ENCODE data around the gene TMEM179.

DNA sequence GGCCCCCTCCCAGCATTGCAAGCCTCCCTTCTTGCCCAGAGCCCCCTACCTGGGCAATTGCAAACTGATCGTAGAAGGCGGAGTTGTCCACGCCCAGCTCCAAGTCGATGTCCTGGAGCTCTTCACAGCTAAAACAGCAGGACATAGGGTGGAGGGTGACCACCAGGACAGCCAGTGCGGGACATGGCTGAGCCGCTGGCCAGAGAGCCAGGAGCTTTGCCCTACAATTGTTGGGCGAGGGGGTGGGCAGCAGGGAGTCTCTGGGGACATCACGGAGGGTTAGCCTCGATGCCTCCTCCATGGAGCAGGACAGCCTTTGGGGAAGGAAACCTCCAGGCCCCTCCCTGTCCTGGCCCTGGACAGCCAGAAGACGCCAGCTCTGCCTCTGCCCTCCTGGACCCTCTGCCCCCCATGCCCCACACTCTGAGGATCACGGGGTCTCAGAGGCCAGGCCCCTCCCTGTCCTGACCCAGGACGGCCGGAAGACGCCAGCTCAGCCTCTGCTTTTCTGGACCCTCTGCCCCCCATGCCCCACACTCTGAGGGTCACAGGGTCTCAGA, 9.4 kb downstream of the TMEM179 start:
- TF ChIP-seq, protein P1, sequence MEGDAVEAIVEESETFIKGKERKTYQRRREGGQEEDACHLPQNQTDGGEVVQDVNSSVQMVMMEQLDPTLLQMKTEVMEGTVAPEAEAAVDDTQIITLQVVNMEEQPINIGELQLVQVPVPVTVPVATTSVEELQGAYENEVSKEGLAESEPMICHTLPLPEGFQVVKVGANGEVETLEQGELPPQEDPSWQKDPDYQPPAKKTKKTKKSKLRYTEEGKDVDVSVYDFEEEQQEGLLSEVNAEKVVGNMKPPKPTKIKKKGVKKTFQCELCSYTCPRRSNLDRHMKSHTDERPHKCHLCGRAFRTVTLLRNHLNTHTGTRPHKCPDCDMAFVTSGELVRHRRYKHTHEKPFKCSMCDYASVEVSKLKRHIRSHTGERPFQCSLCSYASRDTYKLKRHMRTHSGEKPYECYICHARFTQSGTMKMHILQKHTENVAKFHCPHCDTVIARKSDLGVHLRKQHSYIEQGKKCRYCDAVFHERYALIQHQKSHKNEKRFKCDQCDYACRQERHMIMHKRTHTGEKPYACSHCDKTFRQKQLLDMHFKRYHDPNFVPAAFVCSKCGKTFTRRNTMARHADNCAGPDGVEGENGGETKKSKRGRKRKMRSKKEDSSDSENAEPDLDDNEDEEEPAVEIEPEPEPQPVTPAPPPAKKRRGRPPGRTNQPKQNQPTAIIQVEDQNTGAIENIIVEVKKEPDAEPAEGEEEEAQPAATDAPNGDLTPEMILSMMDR (IDR thresholded peaks at IDR 0.05; ENCODE audit: control extremely low read depth in 1 of 3, insufficient read depth in 1 of 3, low read depth in 1 of 3, low read length in 3 of 3), result no peak
- no peak for TF ChIP-seq TAF1 (IDR thresholded peaks at IDR 0.05; ENCODE audit: low read depth, low read length)
- no peak for TF ChIP-seq RAD21 (IDR thresholded peaks at IDR 0.05 in 1 of 2, conservative IDR thresholded peaks at IDR 0.05 in 1 of 2; ENCODE audit: low read depth in 2 of 2, low read length in 2 of 2)
- TF ChIP-seq RXRA (IDR thresholded peaks at IDR 0.05; ENCODE audit: insufficient read depth, low read depth, low read length), result no peak
- no peak for TF ChIP-seq POLR2A (IDR thresholded peaks at IDR 0.05; ENCODE audit: control extremely low read depth in 1 of 2, low read depth in 2 of 2, low read length in 2 of 2)
- TF ChIP-seq HDAC6 (IDR thresholded peaks at IDR 0.05; ENCODE audit: low read depth, low read length), result no peak
- no peak for TF ChIP-seq EZH2 (IDR thresholded peaks at IDR 0.05; ENCODE audit: low read depth, low read length, severe bottlenecking)
- no peak for TF ChIP-seq SUZ12 (IDR thresholded peaks at IDR 0.05; ENCODE audit: low read length)
- no peak for TF ChIP-seq POLR2AphosphoS5 (IDR thresholded peaks at IDR 0.05; ENCODE audit: low read depth, low read length)
- TF ChIP-seq TCF12 (IDR thresholded peaks at IDR 0.05; ENCODE audit: low read depth, low read length), result no peak
- TF ChIP-seq ZNF274 (IDR thresholded peaks at IDR 0.05; ENCODE audit: borderline replicate concordance, extremely low read depth, low read length), result no peak
- TF ChIP-seq, protein P2, sequence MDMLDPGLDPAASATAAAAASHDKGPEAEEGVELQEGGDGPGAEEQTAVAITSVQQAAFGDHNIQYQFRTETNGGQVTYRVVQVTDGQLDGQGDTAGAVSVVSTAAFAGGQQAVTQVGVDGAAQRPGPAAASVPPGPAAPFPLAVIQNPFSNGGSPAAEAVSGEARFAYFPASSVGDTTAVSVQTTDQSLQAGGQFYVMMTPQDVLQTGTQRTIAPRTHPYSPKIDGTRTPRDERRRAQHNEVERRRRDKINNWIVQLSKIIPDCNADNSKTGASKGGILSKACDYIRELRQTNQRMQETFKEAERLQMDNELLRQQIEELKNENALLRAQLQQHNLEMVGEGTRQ (IDR thresholded peaks at IDR 0.05; ENCODE audit: low read length), result no peak
- TF ChIP-seq CEBPB (IDR thresholded peaks at IDR 0.05; ENCODE audit: low read depth, low read length), result no peak

Measured in H1 (cell line).